Measurements from ENCODE around the gene F5. TPM values are rescaled to one million over a fixed set of nuclear protein-coding genes. Genes with fewer than 3 reads are reported as not detected.

The F5 gene
- total and polyA plus RNA-seq, 9 of the 15 experiments (the other 6 are each of a cell fraction or from before 2014, with no cell fraction given): 0.03 to 0.13 TPM; not detected in 7

DNA sequence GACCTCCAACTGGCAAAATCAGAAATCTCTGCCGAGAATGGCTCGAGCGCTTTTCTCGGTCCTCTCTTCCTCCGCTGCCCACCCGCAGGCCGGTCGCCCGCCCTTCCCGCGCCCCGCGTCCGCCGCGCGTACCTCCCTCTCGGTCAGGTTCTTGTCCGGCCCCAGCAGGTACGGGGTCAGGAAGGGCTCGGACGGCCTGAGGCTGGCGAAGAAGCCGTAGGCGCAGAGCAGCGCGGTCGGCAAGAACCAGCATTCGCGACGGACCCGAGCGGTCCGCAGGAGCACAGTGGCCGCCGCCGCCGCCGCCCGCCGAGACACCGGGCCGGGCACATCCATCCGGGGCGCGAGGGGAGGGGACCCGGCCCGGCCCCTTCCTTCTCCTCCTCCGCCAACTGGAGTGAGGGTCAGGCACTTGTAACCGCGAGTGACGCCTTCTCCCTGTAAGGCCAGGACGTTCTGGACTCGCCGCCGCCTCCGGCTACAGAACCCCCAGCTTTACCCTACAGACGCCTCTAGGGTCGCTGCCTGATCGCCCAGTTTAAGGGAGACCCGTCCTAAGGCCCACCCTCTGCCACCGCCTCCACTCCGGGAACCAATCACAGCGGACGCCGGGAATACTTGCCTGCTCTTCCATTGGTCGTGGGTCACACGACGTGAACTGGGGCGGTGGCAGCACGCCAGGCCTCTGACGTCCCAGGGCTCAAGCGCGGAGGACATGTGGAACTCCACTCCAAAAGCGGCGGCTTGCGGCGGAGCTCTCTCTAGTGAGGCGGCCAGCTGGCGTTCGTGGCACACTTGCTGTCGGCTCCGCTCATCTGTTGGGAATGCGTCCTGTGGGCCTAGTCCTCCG is 100.6 kb downstream of the F5 start, which contains the start of gene SLC19A2:
Gene SLC19A2 (minus strand): TSS at position 514 of the 850 bp plus-strand sequence. CDS start 178 bp downstream, at position 336.
- Histone ChIP-seq H3K9me1 (ENCODE audit: control insufficient read depth, insufficient read depth, low read length) (no peaks in the 10 kb centered on the region), H3K9me3 (replicated peaks; ENCODE audit: control insufficient read depth, insufficient read depth, low read depth, low read length) (no peaks in the 10 kb centered on the region), H3K4me2 (ENCODE audit: insufficient read depth, low read length) (peak within 1 kb of the TSS; percentile 94), H3K4me3 (peak within 1 kb of the TSS; percentile 79), H3K4me1 (replicated peaks in 1 of 2; ENCODE audit: control insufficient read depth in 2 of 2, insufficient read depth in 2 of 2, low read length in 2 of 2) (peaks cover 13 to 23% of the 10 kb centered on the region in 2 experiments; a peak in 4 of 5 replicates), H3K27me3 (ENCODE audit: control insufficient read depth in 2 of 2, insufficient read depth in 2 of 2, low read length in 2 of 2) (no peaks in the 10 kb centered on the region), H3K36me3 (ENCODE audit: control insufficient read depth, insufficient read depth, low read length) (peaks cover 8% of the 10 kb centered on the region; the same call in 2 of the 3 replicates), H3K79me2 (ENCODE audit: control insufficient read depth, insufficient read depth, low read length) (peaks cover 61% of the 10 kb centered on the region), H2AFZ (ENCODE audit: low read depth, low read length) (peak within 1 kb of the TSS; percentile 92), H3K27ac (ENCODE audit: extremely low read depth, low read depth, low read length) (peak within 1 kb of the TSS; percentile 89), H3K9ac (ENCODE audit: insufficient read depth in 1 of 2, low read depth in 2 of 2, low read length in 2 of 2) (peak within 1 kb of the TSS; percentile 83 to 91), H4K20me1 (replicated peaks; ENCODE audit: control insufficient read depth, insufficient read depth, low read length) (no peaks in the 10 kb centered on the region)
- intact Hi-C loops (cut with micrococcal nuclease): loop anchor here (2.0 to 5.0 kb wide), 4 partner anchors 62 to 407 kb away; partner anchors contain the start of gene SCYL3
- ChIA-PET CTCF (ENCODE audit: low intra/inter-chr PET ratio) (no interaction called here), POLR2A (interaction anchor here (0.6 to 1.3 kb wide), 11 partner anchors 9 to 373 kb away, joined by 3 to 9 read pairs (median 3); no protein-coding TSS in a partner anchor)
- peak; percentile 96 for FAIRE-seq
- under 1% methylated on average over 81 of the region's 85 CpGs for WGBS (ENCODE audit: insufficient coverage, low coverage, missing lambda C conversion rate)
- peak; percentile 100 for DNase-seq (ENCODE audit: extremely low read depth in 1 of 4, low spot score in 3 of 4)
- no TSS peak for BruUV-seq (replicated peaks)
- ATAC-seq: peak; percentile 95
- in situ Hi-C loops (cut with MboI): no loop called here
- peak; percentile 84; the same call in 1 of the 2 replicates for TF ChIP-seq RBM14 (IDR thresholded peaks at IDR 0.05; ENCODE audit: borderline replicate concordance, insufficient read depth, low read depth, low read length)
- TF ChIP-seq HNRNPH1 (optimal IDR thresholded peaks at IDR 0.05; ENCODE audit: low read depth, low read length): no peak
- TF ChIP-seq, protein P1, sequence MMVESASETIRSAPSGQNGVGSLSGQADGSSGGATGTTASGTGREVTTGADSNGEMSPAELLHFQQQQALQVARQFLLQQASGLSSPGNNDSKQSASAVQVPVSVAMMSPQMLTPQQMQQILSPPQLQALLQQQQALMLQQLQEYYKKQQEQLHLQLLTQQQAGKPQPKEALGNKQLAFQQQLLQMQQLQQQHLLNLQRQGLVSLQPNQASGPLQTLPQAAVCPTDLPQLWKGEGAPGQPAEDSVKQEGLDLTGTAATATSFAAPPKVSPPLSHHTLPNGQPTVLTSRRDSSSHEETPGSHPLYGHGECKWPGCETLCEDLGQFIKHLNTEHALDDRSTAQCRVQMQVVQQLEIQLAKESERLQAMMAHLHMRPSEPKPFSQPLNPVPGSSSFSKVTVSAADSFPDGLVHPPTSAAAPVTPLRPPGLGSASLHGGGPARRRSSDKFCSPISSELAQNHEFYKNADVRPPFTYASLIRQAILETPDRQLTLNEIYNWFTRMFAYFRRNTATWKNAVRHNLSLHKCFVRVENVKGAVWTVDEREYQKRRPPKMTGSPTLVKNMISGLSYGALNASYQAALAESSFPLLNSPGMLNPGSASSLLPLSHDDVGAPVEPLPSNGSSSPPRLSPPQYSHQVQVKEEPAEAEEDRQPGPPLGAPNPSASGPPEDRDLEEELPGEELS (CRISPR knock-in tag; IDR thresholded peaks at IDR 0.05; ENCODE audit: borderline replicate concordance): 0 out of 2 replicates have a peak, but pooled peaks have one; percentile 44
- no peak for TF ChIP-seq HDAC8 (tag; IDR thresholded peaks at IDR 0.05)
- peak; percentile 88 for TF ChIP-seq TAF1 (IDR thresholded peaks at IDR 0.05; ENCODE audit: control insufficient read depth, extremely low read depth, insufficient read depth, low read length, severe bottlenecking)
- TF ChIP-seq, protein P2, sequence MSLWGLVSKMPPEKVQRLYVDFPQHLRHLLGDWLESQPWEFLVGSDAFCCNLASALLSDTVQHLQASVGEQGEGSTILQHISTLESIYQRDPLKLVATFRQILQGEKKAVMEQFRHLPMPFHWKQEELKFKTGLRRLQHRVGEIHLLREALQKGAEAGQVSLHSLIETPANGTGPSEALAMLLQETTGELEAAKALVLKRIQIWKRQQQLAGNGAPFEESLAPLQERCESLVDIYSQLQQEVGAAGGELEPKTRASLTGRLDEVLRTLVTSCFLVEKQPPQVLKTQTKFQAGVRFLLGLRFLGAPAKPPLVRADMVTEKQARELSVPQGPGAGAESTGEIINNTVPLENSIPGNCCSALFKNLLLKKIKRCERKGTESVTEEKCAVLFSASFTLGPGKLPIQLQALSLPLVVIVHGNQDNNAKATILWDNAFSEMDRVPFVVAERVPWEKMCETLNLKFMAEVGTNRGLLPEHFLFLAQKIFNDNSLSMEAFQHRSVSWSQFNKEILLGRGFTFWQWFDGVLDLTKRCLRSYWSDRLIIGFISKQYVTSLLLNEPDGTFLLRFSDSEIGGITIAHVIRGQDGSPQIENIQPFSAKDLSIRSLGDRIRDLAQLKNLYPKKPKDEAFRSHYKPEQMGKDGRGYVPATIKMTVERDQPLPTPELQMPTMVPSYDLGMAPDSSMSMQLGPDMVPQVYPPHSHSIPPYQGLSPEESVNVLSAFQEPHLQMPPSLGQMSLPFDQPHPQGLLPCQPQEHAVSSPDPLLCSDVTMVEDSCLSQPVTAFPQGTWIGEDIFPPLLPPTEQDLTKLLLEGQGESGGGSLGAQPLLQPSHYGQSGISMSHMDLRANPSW (CRISPR knock-in tag; IDR thresholded peaks at IDR 0.05): no peak
- peak; percentile 85 for TF ChIP-seq HNRNPLL (IDR thresholded peaks at IDR 0.05; ENCODE audit: low read depth, low read length, poor library complexity, severe bottlenecking)
- no peak; the same call in 1 of the 2 replicates for TF ChIP-seq GTF2E2 (tag; IDR thresholded peaks at IDR 0.05)
- TF ChIP-seq, protein P3, sequence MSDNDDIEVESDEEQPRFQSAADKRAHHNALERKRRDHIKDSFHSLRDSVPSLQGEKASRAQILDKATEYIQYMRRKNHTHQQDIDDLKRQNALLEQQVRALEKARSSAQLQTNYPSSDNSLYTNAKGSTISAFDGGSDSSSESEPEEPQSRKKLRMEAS (CRISPR knock-in tag; IDR thresholded peaks at IDR 0.05): peak; percentile 85
- no peak for TF ChIP-seq TEAD2 (tag; IDR thresholded peaks at IDR 0.05)
- TF ChIP-seq, protein P4, sequence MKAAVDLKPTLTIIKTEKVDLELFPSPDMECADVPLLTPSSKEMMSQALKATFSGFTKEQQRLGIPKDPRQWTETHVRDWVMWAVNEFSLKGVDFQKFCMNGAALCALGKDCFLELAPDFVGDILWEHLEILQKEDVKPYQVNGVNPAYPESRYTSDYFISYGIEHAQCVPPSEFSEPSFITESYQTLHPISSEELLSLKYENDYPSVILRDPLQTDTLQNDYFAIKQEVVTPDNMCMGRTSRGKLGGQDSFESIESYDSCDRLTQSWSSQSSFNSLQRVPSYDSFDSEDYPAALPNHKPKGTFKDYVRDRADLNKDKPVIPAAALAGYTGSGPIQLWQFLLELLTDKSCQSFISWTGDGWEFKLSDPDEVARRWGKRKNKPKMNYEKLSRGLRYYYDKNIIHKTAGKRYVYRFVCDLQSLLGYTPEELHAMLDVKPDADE (conservative IDR thresholded peaks at IDR 0.05; ENCODE audit: control insufficient read depth, low read depth, low read length): peak; percentile 60; the same call in 1 of the 2 replicates
- TF ChIP-seq PHF21A (IDR thresholded peaks at IDR 0.05; ENCODE audit: borderline replicate concordance, low read depth): 0 out of 2 replicates have a peak, but pooled peaks have one; percentile 15
